Measurements from ENCODE around the gene TMEM131L. TPM values are rescaled to one million over a fixed set of nuclear protein-coding genes. Genes with fewer than 3 reads are reported as not detected.

TMEM131L gene
- total and polyA plus RNA-seq, 3 donors from 2014 or later: 9.1 to 15.0 (median 12.6) TPM

GRCh38 chr4:153434190-153434589 lies 32.0 kb upstream of the TMEM131L start:
- H3K9me3 ChIP-seq: no peaks in the 10 kb centered on the region
- TF ChIP-seq POLR2A (IDR thresholded peaks at IDR 0.05): no peak
- TF ChIP-seq CTCF (IDR thresholded peaks at IDR 0.05): no peak
- H3K4me3 ChIP-seq: no peak overlapping the region
- H3K27me3 ChIP-seq: no peaks in the 10 kb centered on the region
- intact Hi-C loops (cut with DNase I; ENCODE audit: low total_unique reads): no loop called here
- DNase-seq: no peak
- no peaks in the 10 kb centered on the region for H3K4me1 ChIP-seq
- WGBS, 2 donors: 73 to 79% methylated on average over 2 of the region's 2 CpGs
- H3K27ac ChIP-seq: no peak overlapping the region
- H3K36me3 ChIP-seq (ENCODE audit: low read depth, missing control alignments): no peaks in the 10 kb centered on the region

- no peak overlapping the region for H3K27ac ChIP-seq
- no peak overlapping the region for H3K4me3 ChIP-seq
- intact Hi-C loops (cut with DNase I; ENCODE audit: low total_unique reads): no loop called here
- no peak for DNase-seq
- H3K9me3 ChIP-seq: no peaks in the 10 kb centered on the region
- no peaks in the 10 kb centered on the region for H3K36me3 ChIP-seq (ENCODE audit: low read depth, missing control alignments)
- WGBS, 2 donors: 76 to 80% methylated on average over 13 of the region's 13 CpGs
- H3K27me3 ChIP-seq: no peaks in the 10 kb centered on the region
- H3K4me1 ChIP-seq: no peaks in the 10 kb centered on the region
- TF ChIP-seq POLR2A (IDR thresholded peaks at IDR 0.05) (no peak), CTCF (IDR thresholded peaks at IDR 0.05) (no peak)
These were observed 27.0 kb upstream of the TMEM131L start for GRCh38 chr4:153438916-153439756.

- no peak for DNase-seq
These were observed 26.3 kb upstream of the TMEM131L start for GRCh38 chr4:153439831-153440230.

GRCh38 chr4:153440475-153440874 lies 25.7 kb upstream of the TMEM131L start:
- DNase-seq: no peak
- intact Hi-C loops (cut with DNase I; ENCODE audit: low total_unique reads): no loop called here
- TF ChIP-seq POLR2A (IDR thresholded peaks at IDR 0.05) (no peak), CTCF (IDR thresholded peaks at IDR 0.05) (no peak)
- no peaks in the 10 kb centered on the region for H3K36me3 ChIP-seq (ENCODE audit: low read depth, missing control alignments)
- H3K9me3 ChIP-seq: no peaks in the 10 kb centered on the region
- H3K27ac ChIP-seq: no peak overlapping the region
- H3K27me3 ChIP-seq: no peaks in the 10 kb centered on the region
- H3K4me1 ChIP-seq: no peaks in the 10 kb centered on the region
- H3K4me3 ChIP-seq: no peak overlapping the region
- WGBS, 2 donors: 91 to 92% methylated on average over 6 of the region's 6 CpGs

More at GRCh38 chr4:153439831-153440230, 26.3 kb upstream of the TMEM131L start:
- Histone ChIP-seq H3K36me3 (ENCODE audit: low read depth, missing control alignments) (no peaks in the 10 kb centered on the region), H3K9me3 (no peaks in the 10 kb centered on the region), H3K27ac (no peak overlapping the region), H3K27me3 (no peaks in the 10 kb centered on the region), H3K4me3 (no peak overlapping the region), H3K4me1 (no peaks in the 10 kb centered on the region)
- intact Hi-C loops (cut with DNase I; ENCODE audit: low total_unique reads): no loop called here
- TF ChIP-seq CTCF (IDR thresholded peaks at IDR 0.05): no peak
- no peak for TF ChIP-seq POLR2A (IDR thresholded peaks at IDR 0.05)
- WGBS, 2 donors: 89 to 97% methylated on average over 9 of the region's 9 CpGs

All from testis (tissue), 3 donors.